HuH-7.5 (cell line): ENCODE results near the gene KRTAP19-3.
"Not testable (repeated sequence)": the region's sequence is repeated elsewhere in the genome, so short reads cannot be mapped to it uniquely, and the experiment has no call there.

Experiments
- DNase-seq: peaks from one replicate; pipeline ENCODE4 v3.0.0; 2011; ENCODE audit warnings: low spot score

KRTAP19-3 gene

GRCh38 chr21:30491963-30492428, at the start of gene KRTAP19-3:
KRTAP19-3 (minus strand) TSS chr21:30492013; CDS start chr21:30491957, 56 bp downstream.
- no peak for DNase-seq

- DNase-seq, result no peak
These were observed 27.1 kb upstream of the KRTAP19-3 start for GRCh38 chr21:30518876-30519275.

GRCh38 chr21:30515681-30516080, 23.9 kb upstream of the KRTAP19-3 start:
- no peak for DNase-seq

GRCh38 chr21:30505621-30506205, 13.9 kb upstream of the KRTAP19-3 start:
- DNase-seq, result not testable (repeated sequence)

- DNase-seq, result no peak
These were observed 10.2 kb upstream of the KRTAP19-3 start, which contains the start of gene KRTAP19-5 for GRCh38 chr21:30502041-30502440. KRTAP19-5 (minus strand) TSS chr21:30502141; CDS start chr21:30502090, 51 bp downstream.

- DNase-seq, result no peak
These were observed 5.3 kb upstream of the KRTAP19-3 start, which contains the start of gene KRTAP19-4 for GRCh38 chr21:30497065-30497464. KRTAP19-4 (minus strand) TSS chr21:30497165; CDS start chr21:30497110, 55 bp downstream.

- no peak for DNase-seq
These were observed 4.5 kb downstream of the KRTAP19-3 start, which contains the start of gene KRTAP19-2 for GRCh38 chr21:30487336-30487735. KRTAP19-2 (minus strand) TSS chr21:30487436; CDS start chr21:30487348, 88 bp downstream.

- no peak for DNase-seq
These were observed 5.6 kb downstream of the KRTAP19-3 start for GRCh38 chr21:30486180-30486579.

GRCh38 chr21:30482130-30482529, 9.7 kb downstream of the KRTAP19-3 start:
- DNase-seq, result no peak

GRCh38 chr21:30480145-30480544, 11.7 kb downstream of the KRTAP19-3 start, which contains the start of gene KRTAP19-1:
KRTAP19-1 (minus strand) TSS chr21:30480367; CDS start chr21:30480317, 50 bp downstream.
- DNase-seq, result no peak

GRCh38 chr21:30479259-30479658, 12.6 kb downstream of the KRTAP19-3 start:
- no peak for DNase-seq

- DNase-seq, result no peak
These were observed 13.8 kb downstream of the KRTAP19-3 start for GRCh38 chr21:30478004-30478403.

- DNase-seq, result no peak
These were observed 22.7 kb downstream of the KRTAP19-3 start for GRCh38 chr21:30468900-30469714.

GRCh38 chr21:30463713-30464112, 28.1 kb downstream of the KRTAP19-3 start:
- DNase-seq, result no peak

GRCh38 chr21:30448514-30448913, 43.3 kb downstream of the KRTAP19-3 start:
- no peak for DNase-seq

GRCh38 chr21:30447056-30447455, 44.8 kb downstream of the KRTAP19-3 start:
- DNase-seq, result no peak

- DNase-seq, result no peak
These were observed 47.6 kb downstream of the KRTAP19-3 start for GRCh38 chr21:30444204-30444603.

GRCh38 chr21:30443226-30443625, 48.6 kb downstream of the KRTAP19-3 start:
- DNase-seq, result no peak
